ENCODE data around the gene CENPB.

DNA sequence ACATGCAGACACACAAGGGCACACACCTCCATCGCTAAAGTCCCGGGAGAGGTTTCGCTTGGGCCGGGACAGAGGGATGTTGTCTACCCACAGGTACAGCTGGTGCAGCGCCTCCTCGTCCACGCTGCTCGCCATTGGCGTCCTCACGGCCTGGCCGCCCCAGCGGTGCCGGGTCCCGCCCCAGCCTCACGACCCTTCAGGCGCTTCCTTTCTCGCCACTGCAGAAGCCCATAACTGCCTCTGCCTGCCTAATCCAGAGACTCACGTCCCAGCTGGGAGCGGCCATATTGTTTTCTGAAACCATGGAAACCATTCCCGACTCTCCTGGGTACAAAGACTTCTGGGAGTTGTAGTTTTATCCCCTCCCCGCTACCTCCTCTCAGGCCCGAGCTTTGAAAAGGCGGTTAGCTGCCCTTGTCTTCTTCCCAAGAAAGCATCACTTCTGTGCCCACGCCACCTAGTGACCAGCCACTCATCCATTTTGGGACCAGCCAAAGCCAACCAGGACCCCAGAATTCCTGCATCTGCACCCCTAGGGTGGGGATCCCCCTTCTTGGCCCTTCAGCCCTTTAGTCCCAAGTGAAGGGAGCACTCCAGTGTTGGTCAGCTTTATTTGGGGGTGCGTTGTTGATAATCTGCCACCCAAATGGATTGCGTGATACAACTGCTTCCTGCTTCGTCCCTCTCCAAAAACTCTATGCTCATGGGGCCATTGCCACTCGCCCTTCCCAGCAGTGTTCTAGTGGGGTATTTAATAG is 5.2 kb downstream of the CENPB start, which contains the start of gene SPEF1:
- TF ChIP-seq EZH2phosphoT487 (IDR thresholded peaks at IDR 0.05; ENCODE audit: borderline replicate concordance, low read depth, low read length), result no peak
- TF ChIP-seq, protein P1, sequence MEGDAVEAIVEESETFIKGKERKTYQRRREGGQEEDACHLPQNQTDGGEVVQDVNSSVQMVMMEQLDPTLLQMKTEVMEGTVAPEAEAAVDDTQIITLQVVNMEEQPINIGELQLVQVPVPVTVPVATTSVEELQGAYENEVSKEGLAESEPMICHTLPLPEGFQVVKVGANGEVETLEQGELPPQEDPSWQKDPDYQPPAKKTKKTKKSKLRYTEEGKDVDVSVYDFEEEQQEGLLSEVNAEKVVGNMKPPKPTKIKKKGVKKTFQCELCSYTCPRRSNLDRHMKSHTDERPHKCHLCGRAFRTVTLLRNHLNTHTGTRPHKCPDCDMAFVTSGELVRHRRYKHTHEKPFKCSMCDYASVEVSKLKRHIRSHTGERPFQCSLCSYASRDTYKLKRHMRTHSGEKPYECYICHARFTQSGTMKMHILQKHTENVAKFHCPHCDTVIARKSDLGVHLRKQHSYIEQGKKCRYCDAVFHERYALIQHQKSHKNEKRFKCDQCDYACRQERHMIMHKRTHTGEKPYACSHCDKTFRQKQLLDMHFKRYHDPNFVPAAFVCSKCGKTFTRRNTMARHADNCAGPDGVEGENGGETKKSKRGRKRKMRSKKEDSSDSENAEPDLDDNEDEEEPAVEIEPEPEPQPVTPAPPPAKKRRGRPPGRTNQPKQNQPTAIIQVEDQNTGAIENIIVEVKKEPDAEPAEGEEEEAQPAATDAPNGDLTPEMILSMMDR (conservative IDR thresholded peaks at IDR 0.05; ENCODE audit: low read length), result peak; percentile 68
